Superior temporal gyrus (tissue), 1 donor: ENCODE results near the gene NUDT21.
A peak's percentile ranks its signal among the peaks of the same experiment; 100 is the strongest.
"Not testable (repeated sequence)": the region's sequence is repeated elsewhere in the genome, so short reads cannot be mapped to it uniquely, and the experiment has no call there.

Experiments
- DNase-seq: peaks from one replicate; pipeline ENCODE4 v3.0.0-alpha.2; 2016; ENCODE audit errors: extremely low spot score

The NUDT21 gene

DNA sequence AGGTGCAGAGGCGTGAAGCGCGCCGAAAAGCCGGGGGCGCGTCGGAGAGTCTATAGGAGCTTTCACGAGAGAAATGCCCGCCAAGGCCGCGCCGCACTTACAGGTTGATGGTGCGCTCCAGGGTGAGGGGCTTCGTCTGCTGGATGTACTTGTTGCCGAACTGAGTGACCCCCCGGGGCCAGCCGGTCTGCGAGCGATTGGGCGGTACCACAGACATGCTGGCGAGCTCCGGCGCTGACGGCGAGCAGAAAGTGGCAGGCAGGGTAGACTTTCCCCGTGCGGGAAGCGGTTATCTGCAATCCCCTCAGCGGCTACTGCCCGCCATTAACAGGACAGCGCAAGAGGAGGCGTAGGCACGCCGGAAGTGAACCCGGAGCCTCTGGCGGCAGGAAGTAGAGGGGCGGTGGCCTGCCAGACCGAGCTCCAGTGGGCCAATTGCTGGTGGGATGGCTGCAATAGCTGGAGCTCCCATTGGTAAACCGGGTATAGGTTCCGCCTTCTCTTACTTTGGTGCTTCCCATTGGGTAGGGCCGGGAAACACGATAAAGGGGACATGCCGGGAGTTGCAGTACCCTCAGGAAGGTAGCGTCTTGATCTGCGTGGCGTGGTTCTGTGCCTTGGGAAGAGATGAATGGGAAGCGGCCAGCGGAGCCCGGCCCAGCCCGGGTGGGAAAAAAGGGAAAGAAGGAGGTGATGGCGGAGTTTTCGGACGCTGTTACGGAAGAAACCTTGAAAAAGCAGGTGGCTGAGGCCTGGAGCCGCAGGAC is at the start of gene NUDT21, which contains the start of gene OGFOD1:
NUDT21 (minus strand) TSS at position 347 of the 767 bp plus-strand sequence; CDS start at position 217, 130 bp downstream.
OGFOD1 (plus strand) TSS at position 569 of the 767 bp plus-strand sequence; CDS start at position 628, 59 bp downstream.
- peak; percentile 99 for DNase-seq

DNA sequence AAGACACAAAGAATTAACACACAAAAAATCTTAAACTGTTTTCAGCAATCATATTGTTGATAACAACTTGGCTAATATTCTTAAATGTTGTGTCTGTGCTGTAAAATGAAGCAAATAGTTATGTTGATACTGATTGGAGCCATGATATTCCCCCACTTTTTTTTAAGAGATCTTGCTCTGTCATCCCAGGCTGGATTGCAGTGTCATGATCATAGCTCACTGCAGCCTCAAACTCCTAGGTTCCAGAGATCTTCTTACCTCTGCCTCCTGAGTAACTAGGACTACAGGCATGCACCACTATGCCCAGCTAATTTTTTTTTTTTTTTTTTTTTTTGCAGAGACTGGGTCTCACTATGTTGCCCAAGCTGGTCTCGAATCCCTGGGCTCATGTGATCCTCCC is 42.7 kb upstream of the NUDT21 start:
- DNase-seq, result no peak

DNA sequence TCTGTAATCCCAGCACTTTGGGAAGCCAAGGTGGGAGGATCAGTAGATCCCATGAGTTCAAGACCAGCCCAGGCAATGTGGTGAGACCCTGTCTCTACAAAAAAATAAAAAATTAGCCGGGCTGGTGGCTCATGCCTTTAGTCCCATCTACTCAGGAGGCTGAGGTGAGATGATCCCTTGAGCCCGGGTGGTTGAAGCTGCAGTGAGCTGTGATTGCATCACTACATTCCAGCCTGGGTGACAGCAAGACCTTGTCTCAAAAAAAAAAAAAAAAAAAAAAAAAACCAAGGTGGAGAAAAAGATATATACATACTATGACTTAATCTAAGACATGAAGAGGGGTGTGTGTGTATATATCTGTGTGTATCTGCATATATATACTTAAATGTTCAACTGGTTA is 42.0 kb upstream of the NUDT21 start:
- DNase-seq, result no peak

DNA sequence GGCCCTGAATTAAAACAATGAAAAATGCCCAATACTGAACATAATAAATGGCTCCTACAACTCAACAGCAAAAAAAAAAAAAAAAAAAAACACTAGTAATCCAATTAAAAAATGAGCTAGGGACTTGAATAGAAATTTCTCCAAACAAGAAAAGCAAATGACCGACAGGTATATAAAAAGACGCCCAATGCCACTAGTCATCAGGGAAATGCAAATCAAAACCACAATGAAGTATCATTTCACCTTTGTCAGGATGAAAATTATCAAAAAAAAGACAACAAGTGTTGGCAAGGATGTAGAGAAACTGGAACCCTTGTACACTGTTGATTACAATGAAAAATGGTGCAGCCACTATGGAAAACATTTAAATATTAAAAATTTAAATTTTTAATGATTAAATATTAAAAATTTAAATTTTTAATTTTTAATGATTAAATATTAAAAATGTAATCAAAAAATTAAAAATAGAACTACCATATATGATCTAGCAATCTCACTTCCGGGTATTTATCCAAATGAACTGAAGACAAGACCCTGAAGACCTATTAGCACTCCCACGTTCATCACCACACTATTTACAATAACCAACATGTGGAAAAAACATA is 40.6 kb upstream of the NUDT21 start:
- no peak for DNase-seq

DNA sequence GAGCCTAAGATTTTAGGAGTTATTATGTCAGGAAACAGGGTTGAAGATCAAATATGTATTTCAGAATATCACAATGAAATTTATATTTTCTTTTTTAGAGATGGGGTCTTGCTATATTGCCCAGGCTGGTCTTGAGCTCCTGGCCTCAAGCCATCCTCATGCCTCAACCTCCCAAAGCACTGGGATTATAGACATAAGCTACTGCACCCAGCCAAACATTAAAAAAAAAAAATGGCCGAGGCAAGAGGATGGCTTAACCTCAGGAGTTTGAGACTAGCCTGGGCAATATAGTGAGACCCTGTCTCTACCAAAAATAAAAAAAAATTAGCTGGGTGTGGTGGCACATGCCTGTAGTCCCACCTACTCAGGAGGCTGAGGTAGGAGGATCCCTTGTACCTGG is 37.7 kb upstream of the NUDT21 start:
- not testable (repeated sequence) for DNase-seq

DNA sequence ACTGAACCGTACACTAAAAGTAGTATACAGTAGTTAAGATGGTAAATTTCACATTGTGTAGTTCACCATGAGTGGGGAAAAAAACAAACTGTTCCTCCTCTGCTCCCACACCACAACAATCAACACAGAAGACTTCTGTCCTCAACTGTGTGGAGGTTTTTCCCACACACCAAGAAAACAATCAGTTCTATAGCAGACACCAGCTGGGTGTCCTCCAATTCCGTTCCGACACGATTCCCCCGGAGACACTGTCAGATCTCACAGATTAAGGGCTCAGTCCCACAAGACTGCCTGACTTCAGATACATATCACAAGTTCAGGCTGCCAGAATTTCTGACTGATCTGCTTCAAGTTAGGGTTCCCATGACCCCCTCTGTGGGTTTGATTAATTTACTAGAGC is 36.9 kb upstream of the NUDT21 start:
- peak; percentile 89 for DNase-seq

DNA sequence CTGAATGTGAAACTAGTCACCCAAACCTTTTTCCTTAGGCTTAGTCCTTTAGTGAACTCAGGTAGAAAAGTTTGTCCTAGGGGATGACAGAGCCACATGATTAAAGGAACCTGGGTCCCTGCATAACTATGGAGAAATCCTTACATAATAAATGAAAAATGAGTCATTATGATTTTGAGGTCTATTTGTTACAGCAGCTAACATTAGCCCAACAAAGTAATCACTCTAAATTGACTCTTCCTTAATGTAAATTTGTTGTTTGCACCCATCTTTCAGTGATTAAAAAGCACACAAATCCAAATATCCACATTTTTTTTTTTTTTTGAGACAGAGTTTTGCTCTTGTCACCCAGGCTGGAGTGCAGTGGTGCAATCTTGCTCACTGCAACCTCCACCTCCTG is 32.3 kb upstream of the NUDT21 start:
- no peak for DNase-seq

DNA sequence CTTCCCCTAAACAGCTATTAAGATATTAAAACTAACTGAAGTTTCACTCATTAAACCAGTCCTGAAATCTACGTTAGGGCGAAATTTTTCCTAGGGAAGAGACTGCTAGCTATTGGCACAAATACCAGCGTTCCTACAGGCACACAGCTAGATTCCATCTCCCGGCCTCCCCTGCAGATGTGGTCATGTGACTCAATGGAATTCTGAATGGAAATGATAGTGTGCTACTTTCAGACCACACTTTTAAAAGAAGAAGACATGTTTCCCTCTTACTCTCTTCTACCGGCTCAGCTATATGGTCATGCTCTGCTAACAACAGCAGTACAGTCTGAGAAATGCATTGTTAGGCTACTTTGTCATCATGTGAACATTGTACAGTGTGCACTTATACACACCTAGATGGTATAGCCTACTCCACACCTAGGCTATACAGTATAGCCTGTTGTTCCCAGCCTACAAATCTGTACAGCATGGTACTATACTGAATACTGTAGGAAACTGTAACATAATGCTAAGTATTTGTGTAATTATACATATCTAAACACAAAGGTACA is 31.6 kb upstream of the NUDT21 start:
- no peak for DNase-seq

DNA sequence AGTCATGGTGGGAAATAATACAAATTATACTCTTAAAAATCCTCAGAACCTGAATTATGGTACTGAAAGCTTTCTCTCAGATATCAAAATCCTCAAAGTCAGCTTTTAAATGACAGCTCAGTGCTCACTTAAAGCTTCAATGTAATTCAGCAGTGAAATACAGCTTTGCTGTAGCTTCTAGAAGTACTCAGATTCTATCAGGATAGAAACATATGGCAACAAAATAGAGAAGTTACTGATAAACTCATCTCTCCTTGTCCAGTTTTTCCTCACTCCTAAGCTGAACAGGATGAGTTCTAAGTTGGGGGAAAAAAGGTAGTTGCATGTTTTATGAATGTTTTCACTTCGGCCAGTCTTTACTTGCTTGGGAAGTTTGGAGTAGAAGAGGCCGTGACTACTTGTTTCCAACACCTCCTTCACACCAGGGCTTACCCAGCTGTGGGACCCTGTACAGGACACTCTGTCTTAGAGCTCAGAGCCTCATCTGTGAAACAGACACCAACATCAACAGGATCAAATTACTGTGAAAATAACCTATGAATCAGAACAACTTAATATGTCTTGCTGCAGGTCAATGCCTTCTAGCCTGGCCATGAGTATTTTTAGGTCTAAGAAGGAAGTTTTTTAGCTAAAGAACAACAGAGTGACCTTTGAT is 30.5 kb upstream of the NUDT21 start:
- no peak for DNase-seq

DNA sequence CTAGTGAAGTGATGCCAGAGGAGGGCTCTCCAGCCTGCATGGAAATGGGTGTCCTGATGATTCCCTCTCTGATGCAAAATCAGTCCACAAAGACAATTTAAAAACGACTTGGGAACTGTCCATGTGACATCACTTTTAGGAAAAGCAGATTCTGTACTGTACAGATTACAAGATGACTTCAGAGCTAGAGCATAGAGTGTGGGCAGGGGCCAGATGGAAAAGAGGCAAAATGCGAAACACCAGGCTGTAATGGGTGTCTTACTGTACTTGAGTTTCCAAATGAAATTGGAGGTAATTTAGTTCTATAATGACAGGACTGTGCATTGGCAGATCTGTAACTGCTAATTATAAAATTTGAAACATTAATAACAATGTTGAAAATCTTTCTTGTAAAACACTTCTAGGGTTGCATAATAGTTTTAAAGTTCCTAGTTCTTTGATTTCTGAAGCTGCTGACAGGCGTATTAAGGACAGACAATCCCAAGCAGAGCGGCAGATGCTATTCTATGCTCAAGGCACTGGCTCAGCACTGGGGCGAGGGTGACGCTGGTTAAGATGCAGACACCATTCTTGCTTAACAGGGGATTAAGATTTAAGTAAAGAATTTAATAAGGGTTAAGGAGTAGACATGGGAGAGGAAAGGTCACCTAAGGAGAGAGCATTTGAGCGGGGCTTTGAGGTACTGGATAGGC is 29.8 kb upstream of the NUDT21 start:
- peak; percentile 40 for DNase-seq

DNA sequence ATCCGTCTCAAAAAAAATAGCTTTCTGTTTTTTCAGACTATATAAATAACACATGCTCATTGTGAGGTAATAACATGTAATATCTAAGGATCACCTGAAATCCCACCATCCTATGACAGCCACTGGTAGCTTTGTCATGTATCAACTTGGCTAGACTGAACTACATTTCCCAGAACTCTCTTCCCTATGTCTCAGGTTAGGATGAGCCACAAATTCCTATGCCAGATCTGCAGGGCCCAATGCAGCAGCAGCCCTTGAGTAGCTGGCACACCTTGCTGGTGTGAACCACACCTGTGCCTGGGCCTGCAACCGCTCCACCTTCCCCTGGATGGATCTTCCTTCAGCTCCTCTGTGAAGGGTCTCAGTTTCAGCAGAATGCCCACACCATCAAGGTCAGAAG is 28.3 kb upstream of the NUDT21 start:
- no peak for DNase-seq

DNA sequence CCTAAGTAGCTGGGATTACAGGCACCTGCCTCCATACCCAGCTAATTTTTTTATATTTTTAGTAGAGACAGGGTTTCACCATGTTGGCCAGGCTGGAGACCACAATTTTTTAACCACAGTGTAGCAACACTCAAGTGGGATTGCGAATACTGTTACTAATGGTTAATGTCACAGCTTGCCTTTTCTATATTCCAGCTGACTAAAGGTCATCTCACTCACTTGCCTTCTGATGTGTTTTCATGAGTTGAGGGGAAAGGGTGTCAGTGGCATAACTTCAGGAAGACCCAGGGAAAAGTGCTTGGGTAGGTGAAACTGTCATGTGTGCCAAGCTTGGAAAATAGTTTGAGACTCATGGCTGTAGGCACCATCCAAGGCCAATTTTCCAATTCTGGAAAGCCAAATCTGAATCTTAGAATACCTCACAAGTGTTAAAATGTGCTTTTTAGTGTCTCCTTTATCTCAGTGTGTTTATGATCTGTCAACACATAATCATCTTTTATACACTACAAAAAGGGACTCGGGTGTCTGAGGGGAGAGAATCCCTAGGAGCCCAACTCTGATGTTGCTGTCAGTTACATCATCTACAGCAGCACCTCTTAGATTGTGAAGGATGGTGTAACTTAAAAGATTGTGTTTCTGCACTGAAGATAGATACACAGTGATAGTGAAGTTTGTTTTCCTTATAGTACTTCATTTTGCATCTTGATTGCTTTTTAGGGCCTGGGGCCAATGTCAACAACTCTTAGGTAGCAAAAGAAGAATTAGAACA is 27.3 kb upstream of the NUDT21 start:
- no peak for DNase-seq

DNA sequence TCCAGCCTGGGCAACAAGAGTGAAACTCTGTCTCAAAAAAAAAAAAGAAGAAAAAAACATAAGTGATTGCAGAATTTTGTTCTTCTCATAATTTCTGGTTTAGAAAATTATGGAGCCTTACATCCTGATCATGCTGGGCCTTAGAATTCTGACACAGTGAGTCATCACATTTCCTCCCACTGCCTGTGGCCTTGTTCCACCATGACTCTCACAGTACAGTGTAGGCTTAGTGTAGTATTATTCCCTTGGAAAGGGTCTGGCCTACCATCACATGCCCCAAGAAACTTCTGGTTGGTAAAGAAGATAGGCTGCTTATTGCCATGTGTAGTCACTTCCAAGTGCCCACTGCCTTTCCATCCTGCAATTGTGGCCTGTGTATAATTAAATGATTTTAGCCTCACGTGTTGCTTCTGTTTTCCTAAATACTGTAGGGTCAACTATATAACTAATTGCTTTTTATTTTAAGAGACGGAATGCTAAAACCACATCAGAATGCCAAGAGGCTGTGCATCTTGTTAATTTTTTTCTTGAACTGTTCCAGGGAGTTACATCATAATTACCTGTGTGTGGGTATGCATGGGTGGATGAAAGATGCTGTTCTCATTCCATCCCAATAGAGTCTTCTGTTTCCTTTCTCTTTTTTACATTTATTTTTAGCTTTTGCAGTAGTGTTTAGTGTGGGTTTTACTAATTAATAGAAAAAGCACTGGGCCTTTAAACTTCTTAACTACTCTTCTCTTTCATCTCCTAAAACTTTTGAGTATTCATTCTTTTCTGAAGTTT is 26.2 kb upstream of the NUDT21 start:
- peak; percentile 22 for DNase-seq

DNA sequence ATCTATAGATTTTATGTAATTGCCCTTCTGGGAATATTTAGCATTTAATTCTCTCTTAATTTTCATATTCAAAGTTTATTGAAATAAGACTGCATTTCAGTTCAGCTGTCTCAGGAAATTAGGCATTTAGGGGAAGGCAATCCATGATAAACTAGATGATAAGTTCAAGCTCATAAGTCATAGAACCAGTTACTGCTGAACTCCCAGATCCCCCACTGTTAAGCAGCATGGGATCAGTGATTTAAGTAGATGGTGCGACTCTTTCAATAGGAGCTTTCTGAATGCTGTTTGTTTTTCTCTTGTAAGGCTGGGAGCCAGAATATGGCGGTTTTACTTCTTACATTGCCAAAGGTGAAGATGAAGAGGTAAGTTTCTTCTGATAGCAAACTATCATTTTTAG is 24.1 kb upstream of the NUDT21 start:
- no peak for DNase-seq

DNA sequence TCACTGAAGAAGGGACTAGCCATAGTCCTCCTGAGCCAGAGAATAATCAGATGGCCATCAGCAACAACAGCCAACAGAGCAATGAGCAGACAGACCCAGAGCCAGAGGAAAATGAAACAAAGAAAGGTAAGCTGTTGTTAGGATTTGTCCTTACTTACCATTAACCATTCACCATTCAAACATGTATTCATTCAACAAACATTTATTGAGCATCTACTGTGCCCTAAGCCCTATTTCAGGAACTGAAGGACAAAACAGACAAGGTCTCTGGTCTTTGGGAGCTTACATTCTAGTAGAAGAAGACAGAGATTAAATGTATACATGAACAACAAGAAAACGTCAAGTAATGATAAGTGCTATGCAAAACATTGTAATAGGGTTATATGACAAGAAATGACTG is 19.5 kb upstream of the NUDT21 start:
- DNase-seq, result no peak

DNA sequence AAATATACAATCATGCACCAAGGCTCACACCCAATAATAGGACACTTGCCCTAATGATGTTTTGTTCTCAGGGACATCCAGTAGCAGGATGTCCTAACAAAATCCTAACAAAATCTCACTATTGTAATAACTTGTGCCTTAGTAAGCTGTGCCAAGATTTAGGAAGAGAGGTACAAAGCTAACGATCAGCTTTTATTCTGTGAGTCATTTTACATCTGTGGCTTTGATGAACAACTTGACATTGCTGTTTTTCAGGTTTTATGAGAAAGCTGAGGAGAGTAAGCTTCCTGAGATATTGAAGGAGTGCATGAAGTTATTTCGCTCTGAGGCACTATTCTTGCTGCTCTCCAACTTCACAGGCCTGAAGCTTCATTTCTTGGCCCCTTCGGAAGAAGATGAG is 19.1 kb upstream of the NUDT21 start:
- DNase-seq, result no peak

DNA sequence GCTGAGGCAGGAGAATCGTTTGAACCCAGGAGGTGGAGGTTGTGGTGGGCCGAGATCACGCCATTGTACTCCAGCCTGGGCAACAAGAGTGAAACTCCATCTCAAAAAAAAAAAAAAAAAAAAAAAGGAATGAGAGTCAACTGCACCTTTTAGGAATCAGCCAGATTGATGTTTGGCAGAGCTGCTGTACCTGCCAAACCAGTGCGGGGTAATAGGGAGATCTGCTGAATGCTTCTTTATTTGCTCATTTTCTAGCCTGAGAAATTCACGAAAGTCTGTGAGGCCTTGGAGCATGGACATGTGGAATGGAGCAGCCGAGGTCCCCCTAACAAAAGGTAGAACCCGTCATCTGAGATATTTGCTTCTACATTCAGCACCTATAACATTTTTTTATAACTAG is 18.6 kb upstream of the NUDT21 start:
- DNase-seq, result no peak

DNA sequence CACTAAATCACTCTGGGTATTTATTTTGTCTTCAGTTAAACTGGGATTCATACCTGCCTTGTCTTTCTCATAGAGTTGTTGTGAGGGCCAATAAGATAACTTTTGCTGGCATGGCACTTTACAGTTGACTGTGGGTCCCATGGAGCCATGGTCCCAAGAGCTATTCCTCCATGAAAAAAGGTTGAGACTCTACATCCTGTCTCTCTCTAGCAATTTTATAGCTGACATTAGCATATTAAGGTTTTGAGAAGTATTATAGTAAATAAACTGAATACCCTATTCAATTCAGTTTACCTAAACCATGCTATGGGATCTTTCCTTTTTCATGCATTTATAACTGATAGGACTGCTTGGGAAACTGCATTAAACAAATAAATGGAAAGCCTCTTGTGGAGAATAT is 17.7 kb upstream of the NUDT21 start:
- no peak for DNase-seq

DNA sequence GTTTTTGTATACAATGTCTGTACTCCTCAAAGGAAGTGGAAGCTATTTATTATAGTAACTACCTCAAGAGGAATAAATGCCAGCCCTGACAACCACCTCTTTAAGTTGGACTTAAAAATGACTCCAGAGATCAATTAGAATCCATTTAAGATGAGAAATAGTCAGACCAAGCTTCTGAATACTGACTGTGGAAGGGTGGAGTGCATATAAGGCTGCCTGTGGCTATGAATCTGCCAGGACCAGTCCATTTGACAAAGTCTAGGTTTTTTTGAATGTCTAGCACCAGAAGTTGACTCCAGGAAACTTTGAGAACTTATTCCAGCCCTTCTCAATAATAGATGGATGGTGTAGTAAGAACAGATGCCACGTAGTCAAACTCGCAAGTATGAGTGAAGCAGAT is 15.2 kb upstream of the NUDT21 start:
- DNase-seq, result no peak

DNA sequence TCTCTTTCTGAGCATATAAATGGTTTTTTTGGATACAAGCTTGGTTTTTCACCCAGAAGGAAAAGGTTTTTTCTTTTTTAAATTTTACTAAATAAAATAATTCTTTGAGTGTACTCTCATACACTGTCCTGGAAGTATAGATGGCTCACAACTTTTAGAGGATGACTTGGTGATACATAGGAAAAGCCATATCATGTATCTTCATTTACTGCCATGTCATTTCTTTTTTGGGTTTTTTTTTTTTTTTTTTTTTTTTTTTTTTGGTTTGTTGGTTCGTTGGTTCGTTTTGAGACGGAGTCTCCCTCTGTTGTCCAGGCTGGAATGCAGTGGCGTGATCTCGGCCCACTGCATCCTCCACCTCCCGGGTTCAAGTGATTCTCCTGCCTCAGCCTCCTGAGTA is 12.0 kb upstream of the NUDT21 start:
- DNase-seq, result no peak
